Measurements from ENCODE around the gene RCVRN.

Gene RCVRN

DNA sequence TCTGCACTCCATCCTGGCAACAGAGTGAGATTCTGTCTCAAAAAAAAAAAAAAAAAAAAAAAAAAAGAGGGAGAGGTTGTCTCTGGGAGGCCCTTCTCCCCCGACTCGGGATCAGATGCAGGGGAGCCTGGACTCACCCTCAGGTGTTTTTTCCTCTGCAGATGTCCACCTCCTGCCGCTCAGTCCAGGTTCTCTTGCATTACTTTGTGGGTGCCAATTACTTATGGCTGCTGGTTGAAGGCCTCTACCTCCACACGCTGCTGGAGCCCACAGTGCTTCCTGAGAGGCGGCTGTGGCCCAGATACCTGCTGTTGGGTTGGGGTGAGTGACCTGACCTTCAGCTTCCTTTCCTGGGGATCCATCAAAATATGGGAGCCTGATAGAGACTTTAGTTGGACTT is 45.3 kb downstream of the RCVRN start:
- TF ChIP-seq, protein P1, sequence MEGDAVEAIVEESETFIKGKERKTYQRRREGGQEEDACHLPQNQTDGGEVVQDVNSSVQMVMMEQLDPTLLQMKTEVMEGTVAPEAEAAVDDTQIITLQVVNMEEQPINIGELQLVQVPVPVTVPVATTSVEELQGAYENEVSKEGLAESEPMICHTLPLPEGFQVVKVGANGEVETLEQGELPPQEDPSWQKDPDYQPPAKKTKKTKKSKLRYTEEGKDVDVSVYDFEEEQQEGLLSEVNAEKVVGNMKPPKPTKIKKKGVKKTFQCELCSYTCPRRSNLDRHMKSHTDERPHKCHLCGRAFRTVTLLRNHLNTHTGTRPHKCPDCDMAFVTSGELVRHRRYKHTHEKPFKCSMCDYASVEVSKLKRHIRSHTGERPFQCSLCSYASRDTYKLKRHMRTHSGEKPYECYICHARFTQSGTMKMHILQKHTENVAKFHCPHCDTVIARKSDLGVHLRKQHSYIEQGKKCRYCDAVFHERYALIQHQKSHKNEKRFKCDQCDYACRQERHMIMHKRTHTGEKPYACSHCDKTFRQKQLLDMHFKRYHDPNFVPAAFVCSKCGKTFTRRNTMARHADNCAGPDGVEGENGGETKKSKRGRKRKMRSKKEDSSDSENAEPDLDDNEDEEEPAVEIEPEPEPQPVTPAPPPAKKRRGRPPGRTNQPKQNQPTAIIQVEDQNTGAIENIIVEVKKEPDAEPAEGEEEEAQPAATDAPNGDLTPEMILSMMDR (IDR thresholded peaks at IDR 0.05; ENCODE audit: low read depth, low read length) = no peak
- no peak for DNase-seq (ENCODE audit: extremely low read depth, low read depth)

DNA sequence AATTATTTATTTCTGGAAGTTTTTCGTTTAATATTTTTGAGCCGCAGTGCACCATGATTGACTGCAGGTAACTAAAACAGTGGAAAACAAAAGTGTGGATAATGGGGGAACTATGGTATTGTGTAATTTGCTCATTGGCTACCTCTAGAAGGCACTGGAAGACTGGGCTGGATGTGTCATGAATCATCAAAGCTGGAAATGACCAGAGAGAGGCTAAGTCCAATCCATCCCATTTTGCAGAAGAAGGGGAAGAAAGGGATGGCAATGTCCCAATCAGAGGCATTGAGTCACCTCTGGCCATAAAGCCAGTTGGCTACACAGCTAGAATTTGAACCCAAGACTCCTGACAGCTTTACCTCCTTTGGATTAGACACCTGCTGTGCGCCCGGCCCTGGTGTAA is 50.0 kb downstream of the RCVRN start:
- TF ChIP-seq, protein P1 (IDR thresholded peaks at IDR 0.05; ENCODE audit: low read depth, low read length) = no peak
- no peak for DNase-seq (ENCODE audit: extremely low read depth, low read depth)

DNA sequence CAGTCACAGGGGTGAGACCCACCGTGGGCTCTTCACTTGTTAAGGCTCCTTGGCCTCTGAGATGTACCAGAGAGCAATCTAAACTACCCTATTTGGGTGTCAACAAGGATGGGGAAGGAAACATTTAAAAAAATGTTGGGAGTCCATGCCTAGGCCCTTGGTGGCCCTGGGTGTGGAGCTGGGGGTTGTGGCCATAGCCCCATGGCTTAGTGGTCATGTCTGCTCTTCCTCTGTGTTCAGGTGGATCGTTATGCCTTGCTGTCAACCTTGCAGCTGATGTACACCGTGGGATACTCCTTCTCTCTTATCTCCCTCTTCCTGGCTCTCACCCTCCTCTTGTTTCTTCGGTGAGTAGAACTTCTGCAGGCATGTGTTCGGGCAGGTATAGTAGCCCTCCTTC is 50.8 kb downstream of the RCVRN start:
- DNase-seq (ENCODE audit: extremely low read depth, low read depth) = no peak
- TF ChIP-seq, protein P1 (IDR thresholded peaks at IDR 0.05; ENCODE audit: low read depth, low read length) = no peak

DNA sequence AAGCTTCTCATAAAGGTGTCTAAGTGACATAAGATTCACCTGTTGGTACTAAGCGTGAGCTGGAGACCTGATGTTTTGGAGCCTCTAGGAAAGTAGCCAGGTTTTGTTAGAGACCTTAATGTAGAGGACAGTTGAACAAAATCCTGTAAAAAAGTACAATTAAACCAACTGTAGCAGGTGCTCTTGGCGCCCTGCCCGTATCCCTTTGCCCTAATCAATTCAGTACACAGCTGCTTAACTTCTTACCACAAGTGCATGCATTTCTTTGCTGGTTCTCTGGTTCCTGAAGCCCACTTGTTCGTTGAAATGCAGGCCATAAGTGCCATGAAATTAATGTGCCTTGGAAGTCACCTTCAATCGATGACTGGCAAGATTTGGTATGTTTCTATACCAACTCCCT is 54.9 kb downstream of the RCVRN start:
- no peak for DNase-seq (ENCODE audit: extremely low read depth, low read depth)
- TF ChIP-seq, protein P1 (IDR thresholded peaks at IDR 0.05; ENCODE audit: low read depth, low read length) = no peak
